ENCODE results near the gene SH3RF3.

The SH3RF3 gene

GRCh38 chr2:109344270-109344805 lies 215.3 kb downstream of the SH3RF3 start:
- no peak for DNase-seq

- DNase-seq: no peak
Measured at GRCh38 chr2:109345091-109345490, 216.1 kb downstream of the SH3RF3 start.

- DNase-seq: no peak
Measured at GRCh38 chr2:109345653-109346480, 216.9 kb downstream of the SH3RF3 start.

GRCh38 chr2:109346601-109347228 lies 217.7 kb downstream of the SH3RF3 start:
- DNase-seq: no peak

- DNase-seq: no peak
Measured at GRCh38 chr2:109347626-109348025, 218.6 kb downstream of the SH3RF3 start.

- no peak for DNase-seq
Measured at GRCh38 chr2:109348190-109348589, 219.2 kb downstream of the SH3RF3 start.

- DNase-seq: no peak
Measured at GRCh38 chr2:109348671-109349502, 219.9 kb downstream of the SH3RF3 start.

GRCh38 chr2:109349503-109350465 lies 220.8 kb downstream of the SH3RF3 start:
- DNase-seq: no peak

GRCh38 chr2:109350526-109350925 lies 221.5 kb downstream of the SH3RF3 start:
- no peak for DNase-seq

- no peak for DNase-seq
Measured at GRCh38 chr2:109351164-109351756, 222.3 kb downstream of the SH3RF3 start.

GRCh38 chr2:109352056-109352897 lies 223.3 kb downstream of the SH3RF3 start:
- DNase-seq: no peak

GRCh38 chr2:109352898-109353689 lies 224.1 kb downstream of the SH3RF3 start:
- DNase-seq: no peak

- DNase-seq: no peak
Measured at GRCh38 chr2:109353806-109354745, 225.1 kb downstream of the SH3RF3 start.

- DNase-seq: no peak
Measured at GRCh38 chr2:109355192-109355843, 226.3 kb downstream of the SH3RF3 start.

GRCh38 chr2:109356324-109357035 lies 227.5 kb downstream of the SH3RF3 start:
- DNase-seq: no peak

GRCh38 chr2:109364217-109364616 lies 235.2 kb downstream of the SH3RF3 start:
- no peak for DNase-seq

- no peak for DNase-seq
Measured at GRCh38 chr2:109365131-109365530, 236.1 kb downstream of the SH3RF3 start.
